Measurements from ENCODE around the gene SSBP3.

DNA sequence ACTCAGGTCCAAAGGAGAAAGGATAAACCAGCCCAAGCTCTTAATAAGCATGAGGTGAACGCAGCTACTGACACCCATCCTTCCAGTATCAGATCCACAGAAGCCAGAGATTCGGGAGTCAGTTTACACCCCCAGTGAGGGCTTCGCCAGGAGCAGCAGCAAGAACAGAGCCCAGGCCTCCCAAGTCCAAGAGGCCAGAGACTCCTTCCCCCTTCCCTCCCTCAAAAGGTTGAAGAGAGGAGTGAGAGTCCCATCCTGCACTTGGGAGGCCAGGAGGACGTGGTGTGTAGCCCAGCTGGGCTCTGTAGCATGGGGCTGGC lies 133.5 kb downstream of the SSBP3 start:
- TF ChIP-seq, protein P1, sequence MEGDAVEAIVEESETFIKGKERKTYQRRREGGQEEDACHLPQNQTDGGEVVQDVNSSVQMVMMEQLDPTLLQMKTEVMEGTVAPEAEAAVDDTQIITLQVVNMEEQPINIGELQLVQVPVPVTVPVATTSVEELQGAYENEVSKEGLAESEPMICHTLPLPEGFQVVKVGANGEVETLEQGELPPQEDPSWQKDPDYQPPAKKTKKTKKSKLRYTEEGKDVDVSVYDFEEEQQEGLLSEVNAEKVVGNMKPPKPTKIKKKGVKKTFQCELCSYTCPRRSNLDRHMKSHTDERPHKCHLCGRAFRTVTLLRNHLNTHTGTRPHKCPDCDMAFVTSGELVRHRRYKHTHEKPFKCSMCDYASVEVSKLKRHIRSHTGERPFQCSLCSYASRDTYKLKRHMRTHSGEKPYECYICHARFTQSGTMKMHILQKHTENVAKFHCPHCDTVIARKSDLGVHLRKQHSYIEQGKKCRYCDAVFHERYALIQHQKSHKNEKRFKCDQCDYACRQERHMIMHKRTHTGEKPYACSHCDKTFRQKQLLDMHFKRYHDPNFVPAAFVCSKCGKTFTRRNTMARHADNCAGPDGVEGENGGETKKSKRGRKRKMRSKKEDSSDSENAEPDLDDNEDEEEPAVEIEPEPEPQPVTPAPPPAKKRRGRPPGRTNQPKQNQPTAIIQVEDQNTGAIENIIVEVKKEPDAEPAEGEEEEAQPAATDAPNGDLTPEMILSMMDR (conservative IDR thresholded peaks at IDR 0.05; ENCODE audit: low read depth in 2 of 2), result no peak
- TF ChIP-seq, protein P2, sequence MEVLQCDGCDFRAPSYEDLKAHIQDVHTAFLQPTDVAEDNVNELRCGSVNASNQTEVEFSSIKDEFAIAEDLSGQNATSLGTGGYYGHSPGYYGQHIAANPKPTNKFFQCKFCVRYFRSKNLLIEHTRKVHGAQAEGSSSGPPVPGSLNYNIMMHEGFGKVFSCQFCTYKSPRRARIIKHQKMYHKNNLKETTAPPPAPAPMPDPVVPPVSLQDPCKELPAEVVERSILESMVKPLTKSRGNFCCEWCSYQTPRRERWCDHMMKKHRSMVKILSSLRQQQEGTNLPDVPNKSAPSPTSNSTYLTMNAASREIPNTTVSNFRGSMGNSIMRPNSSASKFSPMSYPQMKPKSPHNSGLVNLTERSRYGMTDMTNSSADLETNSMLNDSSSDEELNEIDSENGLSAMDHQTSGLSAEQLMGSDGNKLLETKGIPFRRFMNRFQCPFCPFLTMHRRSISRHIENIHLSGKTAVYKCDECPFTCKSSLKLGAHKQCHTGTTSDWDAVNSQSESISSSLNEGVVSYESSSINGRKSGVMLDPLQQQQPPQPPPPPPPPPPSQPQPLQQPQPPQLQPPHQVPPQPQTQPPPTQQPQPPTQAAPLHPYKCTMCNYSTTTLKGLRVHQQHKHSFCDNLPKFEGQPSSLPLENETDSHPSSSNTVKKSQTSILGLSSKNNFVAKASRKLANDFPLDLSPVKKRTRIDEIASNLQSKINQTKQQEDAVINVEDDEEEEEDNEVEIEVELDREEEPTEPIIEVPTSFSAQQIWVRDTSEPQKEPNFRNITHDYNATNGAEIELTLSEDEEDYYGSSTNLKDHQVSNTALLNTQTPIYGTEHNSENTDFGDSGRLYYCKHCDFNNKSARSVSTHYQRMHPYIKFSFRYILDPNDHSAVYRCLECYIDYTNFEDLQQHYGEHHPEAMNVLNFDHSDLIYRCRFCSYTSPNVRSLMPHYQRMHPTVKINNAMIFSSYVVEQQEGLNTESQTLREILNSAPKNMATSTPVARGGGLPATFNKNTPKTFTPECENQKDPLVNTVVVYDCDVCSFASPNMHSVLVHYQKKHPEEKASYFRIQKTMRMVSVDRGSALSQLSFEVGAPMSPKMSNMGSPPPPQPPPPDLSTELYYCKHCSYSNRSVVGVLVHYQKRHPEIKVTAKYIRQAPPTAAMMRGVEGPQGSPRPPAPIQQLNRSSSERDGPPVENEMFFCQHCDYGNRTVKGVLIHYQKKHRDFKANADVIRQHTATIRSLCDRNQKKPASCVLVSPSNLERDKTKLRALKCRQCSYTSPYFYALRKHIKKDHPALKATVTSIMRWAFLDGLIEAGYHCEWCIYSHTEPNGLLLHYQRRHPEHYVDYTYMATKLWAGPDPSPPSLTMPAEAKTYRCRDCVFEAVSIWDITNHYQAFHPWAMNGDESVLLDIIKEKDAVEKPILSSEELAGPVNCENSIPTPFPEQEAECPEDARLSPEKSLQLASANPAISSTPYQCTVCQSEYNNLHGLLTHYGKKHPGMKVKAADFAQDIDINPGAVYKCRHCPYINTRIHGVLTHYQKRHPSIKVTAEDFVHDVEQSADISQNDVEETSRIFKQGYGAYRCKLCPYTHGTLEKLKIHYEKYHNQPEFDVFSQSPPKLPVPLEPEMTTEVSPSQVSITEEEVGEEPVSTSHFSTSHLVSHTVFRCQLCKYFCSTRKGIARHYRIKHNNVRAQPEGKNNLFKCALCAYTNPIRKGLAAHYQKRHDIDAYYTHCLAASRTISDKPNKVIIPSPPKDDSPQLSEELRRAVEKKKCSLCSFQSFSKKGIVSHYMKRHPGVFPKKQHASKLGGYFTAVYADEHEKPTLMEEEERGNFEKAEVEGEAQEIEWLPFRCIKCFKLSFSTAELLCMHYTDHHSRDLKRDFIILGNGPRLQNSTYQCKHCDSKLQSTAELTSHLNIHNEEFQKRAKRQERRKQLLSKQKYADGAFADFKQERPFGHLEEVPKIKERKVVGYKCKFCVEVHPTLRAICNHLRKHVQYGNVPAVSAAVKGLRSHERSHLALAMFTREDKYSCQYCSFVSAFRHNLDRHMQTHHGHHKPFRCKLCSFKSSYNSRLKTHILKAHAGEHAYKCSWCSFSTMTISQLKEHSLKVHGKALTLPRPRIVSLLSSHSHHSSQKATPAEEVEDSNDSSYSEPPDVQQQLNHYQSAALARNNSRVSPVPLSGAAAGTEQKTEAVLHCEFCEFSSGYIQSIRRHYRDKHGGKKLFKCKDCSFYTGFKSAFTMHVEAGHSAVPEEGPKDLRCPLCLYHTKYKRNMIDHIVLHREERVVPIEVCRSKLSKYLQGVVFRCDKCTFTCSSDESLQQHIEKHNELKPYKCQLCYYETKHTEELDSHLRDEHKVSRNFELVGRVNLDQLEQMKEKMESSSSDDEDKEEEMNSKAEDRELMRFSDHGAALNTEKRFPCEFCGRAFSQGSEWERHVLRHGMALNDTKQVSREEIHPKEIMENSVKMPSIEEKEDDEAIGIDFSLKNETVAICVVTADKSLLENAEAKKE (CRISPR knock-in tag; IDR thresholded peaks at IDR 0.05), result no peak
- no peak for TF ChIP-seq EZH2phosphoT487 (IDR thresholded peaks at IDR 0.05; ENCODE audit: unreplicated experiment)
- no peak for TF ChIP-seq POLR2AphosphoS5 (IDR thresholded peaks at IDR 0.05; ENCODE audit: low read depth)
- no peak for TF ChIP-seq EZH2 (IDR thresholded peaks at IDR 0.05; ENCODE audit: low read depth, unreplicated experiment)
- TF ChIP-seq, protein P3, sequence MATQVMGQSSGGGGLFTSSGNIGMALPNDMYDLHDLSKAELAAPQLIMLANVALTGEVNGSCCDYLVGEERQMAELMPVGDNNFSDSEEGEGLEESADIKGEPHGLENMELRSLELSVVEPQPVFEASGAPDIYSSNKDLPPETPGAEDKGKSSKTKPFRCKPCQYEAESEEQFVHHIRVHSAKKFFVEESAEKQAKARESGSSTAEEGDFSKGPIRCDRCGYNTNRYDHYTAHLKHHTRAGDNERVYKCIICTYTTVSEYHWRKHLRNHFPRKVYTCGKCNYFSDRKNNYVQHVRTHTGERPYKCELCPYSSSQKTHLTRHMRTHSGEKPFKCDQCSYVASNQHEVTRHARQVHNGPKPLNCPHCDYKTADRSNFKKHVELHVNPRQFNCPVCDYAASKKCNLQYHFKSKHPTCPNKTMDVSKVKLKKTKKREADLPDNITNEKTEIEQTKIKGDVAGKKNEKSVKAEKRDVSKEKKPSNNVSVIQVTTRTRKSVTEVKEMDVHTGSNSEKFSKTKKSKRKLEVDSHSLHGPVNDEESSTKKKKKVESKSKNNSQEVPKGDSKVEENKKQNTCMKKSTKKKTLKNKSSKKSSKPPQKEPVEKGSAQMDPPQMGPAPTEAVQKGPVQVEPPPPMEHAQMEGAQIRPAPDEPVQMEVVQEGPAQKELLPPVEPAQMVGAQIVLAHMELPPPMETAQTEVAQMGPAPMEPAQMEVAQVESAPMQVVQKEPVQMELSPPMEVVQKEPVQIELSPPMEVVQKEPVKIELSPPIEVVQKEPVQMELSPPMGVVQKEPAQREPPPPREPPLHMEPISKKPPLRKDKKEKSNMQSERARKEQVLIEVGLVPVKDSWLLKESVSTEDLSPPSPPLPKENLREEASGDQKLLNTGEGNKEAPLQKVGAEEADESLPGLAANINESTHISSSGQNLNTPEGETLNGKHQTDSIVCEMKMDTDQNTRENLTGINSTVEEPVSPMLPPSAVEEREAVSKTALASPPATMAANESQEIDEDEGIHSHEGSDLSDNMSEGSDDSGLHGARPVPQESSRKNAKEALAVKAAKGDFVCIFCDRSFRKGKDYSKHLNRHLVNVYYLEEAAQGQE (IDR thresholded peaks at IDR 0.05; ENCODE audit: unreplicated experiment), result no peak
- no peak for TF ChIP-seq ZNF114 (CRISPR knock-in tag; IDR thresholded peaks at IDR 0.05)
- no peak for TF ChIP-seq JUNB (IDR thresholded peaks at IDR 0.05; ENCODE audit: unreplicated experiment)
- no peak for TF ChIP-seq CREB1 (CRISPR knock-in tag; IDR thresholded peaks at IDR 0.05; ENCODE audit: low read depth)
- no peak for TF ChIP-seq STAT1 (IDR thresholded peaks at IDR 0.05; ENCODE audit: unreplicated experiment)
- TF ChIP-seq, protein P4, sequence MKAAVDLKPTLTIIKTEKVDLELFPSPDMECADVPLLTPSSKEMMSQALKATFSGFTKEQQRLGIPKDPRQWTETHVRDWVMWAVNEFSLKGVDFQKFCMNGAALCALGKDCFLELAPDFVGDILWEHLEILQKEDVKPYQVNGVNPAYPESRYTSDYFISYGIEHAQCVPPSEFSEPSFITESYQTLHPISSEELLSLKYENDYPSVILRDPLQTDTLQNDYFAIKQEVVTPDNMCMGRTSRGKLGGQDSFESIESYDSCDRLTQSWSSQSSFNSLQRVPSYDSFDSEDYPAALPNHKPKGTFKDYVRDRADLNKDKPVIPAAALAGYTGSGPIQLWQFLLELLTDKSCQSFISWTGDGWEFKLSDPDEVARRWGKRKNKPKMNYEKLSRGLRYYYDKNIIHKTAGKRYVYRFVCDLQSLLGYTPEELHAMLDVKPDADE (IDR thresholded peaks at IDR 0.05), result no peak
